Smooth muscle cell (in vitro differentiated cells): ENCODE measurements around the gene MEF2D. TPM values are rescaled to one million over a fixed set of nuclear protein-coding genes. Genes with fewer than 3 reads are reported as not detected.

Experiments used
- DNase-seq: peaks from one replicate; lab custom pipeline; 2025; ENCODE audit not compliant: unreplicated experiment; lab: John Stamatoyannopoulos, UW
- H2AFZ ChIP-seq: fragments of 200-600 bp; sonication (generic); 2 replicates; pipeline ENCODE4 v1.6.0; 2016; ENCODE audit warnings: antibody characterized with exemption, low read depth, mild to moderate bottlenecking
- H3F3A ChIP-seq: fragments of 200-600 bp; sonication (generic); 2 replicates; pipeline ENCODE4 v1.6.0; 2017; ENCODE audit warnings: antibody characterized with exemption, low read depth
- H3K27ac ChIP-seq: fragments of 200-600 bp; sonication (generic); 2 replicates; pipeline ENCODE4 v1.5.1; 2016; ENCODE audit warnings: low read depth, mild to moderate bottlenecking
- H3K27me3 ChIP-seq: fragments of 200-600 bp; sonication (generic); 2 replicates; pipeline ENCODE4 v1.6.1; 2016; ENCODE audit warnings: low read depth, mild to moderate bottlenecking
- H3K36me3 ChIP-seq: fragments of 200-600 bp; sonication (generic); 2 replicates; pipeline ENCODE4 v1.5.1; 2016; ENCODE audit warnings: low read depth
- H3K4me1 ChIP-seq: fragments of 200-600 bp; sonication (generic); 2 replicates; pipeline ENCODE4 v1.5.1; 2016; ENCODE audit warnings: low read depth
- H3K4me2 ChIP-seq: fragments of 200-600 bp; sonication (generic); 2 replicates; pipeline ENCODE4 v1.6.0; 2016; ENCODE audit warnings: mild to moderate bottlenecking
- H3K4me3 ChIP-seq: fragments of 200-600 bp; sonication (generic); 2 replicates; pipeline ENCODE4 v1.5.1; 2016; ENCODE audit warnings: mild to moderate bottlenecking
- H3K79me2 ChIP-seq: fragments of 200-600 bp; sonication (generic); 2 replicates; pipeline ENCODE4 v1.6.0; 2016; ENCODE audit warnings: low read depth, mild to moderate bottlenecking
- H3K9ac ChIP-seq: fragments of 200-600 bp; sonication (generic); 2 replicates; pipeline ENCODE4 v1.6.0; 2016; ENCODE audit warnings: low read depth
- H3K9me3 ChIP-seq: fragments of 200-600 bp; sonication (generic); replicated peaks from 2 replicates; pipeline ENCODE4 v1.5.1; 2016; ENCODE audit warnings: low read depth
- H4K20me1 ChIP-seq: fragments of 200-600 bp; sonication (generic); 2 replicates; pipeline ENCODE4 v1.6.0; 2016; ENCODE audit warnings: low read depth
- WGBS: methylation state at CpG from one replicate; pipeline ENCODE4 v1.1.7; 2016; ENCODE audit warnings: low lambda C conversion rate; 5-methylcytosine and 5-hydroxymethylcytosine counted together
- polyA plus RNA-seq: library from polyadenylated mRNA; unstranded; fragments of >200 nt; fragmentation: Nextera tagmentation; extraction: Ambion mirVana; gene quantifications from 2 replicates; pipeline ENCODE4 v1.2.1, GENCODE V29; 2016
- total RNA-seq: library from RNA; depleted of rRNA; stranded (reverse); fragments of >200 nt; gene quantifications from 2 replicates; pipeline ENCODE4 v1.2.3, GENCODE V29; 2014
- TF ChIP-seq, protein P1 (sequence below): fragments of 200-600 bp; sonication (generic); IDR thresholded peaks from 2 replicates; pipeline ENCODE4 v1.5.1; 2017; ENCODE audit warnings: borderline replicate concordance, mild to moderate bottlenecking, antibody characterized with exemption; ENCODE audit not compliant: insufficient read depth, poor library complexity, severe bottlenecking

Gene MEF2D
- total and polyA plus RNA-seq, 2 experiments from 2014 or later, result 23.2 to 45.6 TPM

DNA sequence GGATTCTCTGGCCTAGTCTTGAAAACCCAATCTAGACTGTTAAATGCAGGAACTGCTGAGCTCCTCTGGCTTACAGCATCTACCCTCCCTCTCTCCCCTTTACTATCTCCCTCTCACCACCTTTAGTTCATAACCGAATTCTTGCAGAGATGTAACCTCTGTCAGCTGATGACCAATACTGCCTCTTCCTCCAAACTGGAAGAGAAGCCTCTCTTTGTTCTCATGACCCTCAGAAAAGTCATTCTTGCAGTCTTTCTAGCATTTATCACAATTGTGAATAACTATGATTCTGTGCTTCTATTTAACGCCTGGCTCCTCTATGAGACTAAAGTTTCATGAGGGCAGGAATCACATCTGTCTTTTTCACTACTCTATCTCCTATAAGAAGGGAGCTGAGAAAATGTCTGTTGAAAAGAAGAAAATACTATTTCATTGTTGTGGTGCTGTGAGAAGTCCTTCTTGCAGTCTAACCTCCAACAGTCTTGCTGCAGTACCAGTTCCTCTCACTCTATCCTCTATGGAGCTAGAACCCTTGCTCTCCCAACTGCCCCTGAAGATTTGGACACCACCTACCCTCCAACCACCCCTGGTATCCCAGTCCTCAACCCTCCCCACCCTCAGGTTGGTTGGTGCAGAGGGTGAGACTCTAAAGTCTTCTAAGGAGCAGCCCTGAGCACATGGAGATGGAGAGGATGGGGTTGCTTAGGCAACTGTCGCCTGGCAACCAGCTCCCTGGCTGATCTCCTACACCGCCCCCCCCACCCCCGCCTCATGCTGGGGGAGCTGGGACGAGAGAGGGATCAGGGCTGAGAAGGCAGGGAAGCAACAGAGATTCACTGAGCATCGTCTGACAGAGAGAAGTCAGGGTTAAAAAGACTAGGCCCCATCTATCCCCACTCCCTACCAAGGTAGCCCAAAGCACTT, 13.9 kb downstream of the MEF2D start:
- DNase-seq, result no peak
- H3K4me1 ChIP-seq, result peaks cover 21% of the 10 kb centered on the region
- TF ChIP-seq, protein P1, sequence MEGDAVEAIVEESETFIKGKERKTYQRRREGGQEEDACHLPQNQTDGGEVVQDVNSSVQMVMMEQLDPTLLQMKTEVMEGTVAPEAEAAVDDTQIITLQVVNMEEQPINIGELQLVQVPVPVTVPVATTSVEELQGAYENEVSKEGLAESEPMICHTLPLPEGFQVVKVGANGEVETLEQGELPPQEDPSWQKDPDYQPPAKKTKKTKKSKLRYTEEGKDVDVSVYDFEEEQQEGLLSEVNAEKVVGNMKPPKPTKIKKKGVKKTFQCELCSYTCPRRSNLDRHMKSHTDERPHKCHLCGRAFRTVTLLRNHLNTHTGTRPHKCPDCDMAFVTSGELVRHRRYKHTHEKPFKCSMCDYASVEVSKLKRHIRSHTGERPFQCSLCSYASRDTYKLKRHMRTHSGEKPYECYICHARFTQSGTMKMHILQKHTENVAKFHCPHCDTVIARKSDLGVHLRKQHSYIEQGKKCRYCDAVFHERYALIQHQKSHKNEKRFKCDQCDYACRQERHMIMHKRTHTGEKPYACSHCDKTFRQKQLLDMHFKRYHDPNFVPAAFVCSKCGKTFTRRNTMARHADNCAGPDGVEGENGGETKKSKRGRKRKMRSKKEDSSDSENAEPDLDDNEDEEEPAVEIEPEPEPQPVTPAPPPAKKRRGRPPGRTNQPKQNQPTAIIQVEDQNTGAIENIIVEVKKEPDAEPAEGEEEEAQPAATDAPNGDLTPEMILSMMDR, result no peak
- H4K20me1 ChIP-seq, result peaks cover 100% of the 10 kb centered on the region
- H3K4me2 ChIP-seq, result no peak overlapping the region
- no peaks in the 10 kb centered on the region for H3K9me3 ChIP-seq
- H3K27me3 ChIP-seq, result no peaks in the 10 kb centered on the region
- no peaks in the 10 kb centered on the region for H3F3A ChIP-seq
- H3K36me3 ChIP-seq, result no peaks in the 10 kb centered on the region
- WGBS, result 99% methylated on average over 7 of the region's 7 CpGs
- H3K9ac ChIP-seq, result no peak overlapping the region
- H2AFZ ChIP-seq, result no peak overlapping the region
- H3K27ac ChIP-seq, result no peak overlapping the region
- H3K4me3 ChIP-seq, result no peak overlapping the region
- H3K79me2 ChIP-seq, result peaks cover 80% of the 10 kb centered on the region

- Histone ChIP-seq H3K9me3 (no peaks in the 10 kb centered on the region), H4K20me1 (peaks cover 100% of the 10 kb centered on the region), H3F3A (no peaks in the 10 kb centered on the region), H3K79me2 (peaks cover 73% of the 10 kb centered on the region), H3K4me1 (peaks cover 19% of the 10 kb centered on the region), H3K4me3 (no peak overlapping the region), H2AFZ (no peak overlapping the region), H3K27me3 (no peaks in the 10 kb centered on the region), H3K4me2 (no peak overlapping the region), H3K36me3 (no peaks in the 10 kb centered on the region), H3K27ac (no peak overlapping the region), H3K9ac (no peak overlapping the region)
- TF ChIP-seq, protein P1, result no peak
- 100% methylated on average over 3 of the region's 3 CpGs for WGBS
- no peak for DNase-seq
Measured at GRCh38 chr1:156485984-156486383, 14.6 kb downstream of the MEF2D start.

GRCh38 chr1:156484480-156485058, 16.0 kb downstream of the MEF2D start:
- 97% methylated on average over 6 of the region's 6 CpGs for WGBS
- no peak overlapping the region for H3K4me3 ChIP-seq
- H3K36me3 ChIP-seq, result peaks cover 5% of the 10 kb centered on the region
- peaks cover 100% of the 10 kb centered on the region for H4K20me1 ChIP-seq
- no peak overlapping the region for H3K27ac ChIP-seq
- TF ChIP-seq, protein P1, result no peak
- no peak overlapping the region for H2AFZ ChIP-seq
- H3K9me3 ChIP-seq, result no peaks in the 10 kb centered on the region
- no peak overlapping the region for H3K9ac ChIP-seq
- H3F3A ChIP-seq, result no peaks in the 10 kb centered on the region
- H3K79me2 ChIP-seq, result peaks cover 58% of the 10 kb centered on the region
- H3K4me2 ChIP-seq, result no peak overlapping the region
- peaks cover 5% of the 10 kb centered on the region for H3K4me1 ChIP-seq
- H3K27me3 ChIP-seq, result no peaks in the 10 kb centered on the region
- no peak for DNase-seq
